Stimulated activated CD4-positive, alpha-beta T cell treated with anti-CD3 and anti-CD28 coated beads, Interleukin-1b, Interleukin-23, amount 100 ng/mL, for 24 hours (primary cell): ENCODE data around the gene ROS1.
"Not testable (repeated sequence)": the region's sequence is repeated elsewhere in the genome, so short reads cannot be mapped to it uniquely, and the experiment has no call there.

Experiments used
- DNase-seq, 4 experiments: peaks; one replicate each; pipeline ENCODE4 v3.0.0-alpha.2; 2020; ENCODE audit warnings: low read depth in 4 of 4, low spot score in 1 of 4

Gene ROS1

GRCh38 chr6:117425431-117426153 is at the start of gene ROS1:
ROS1 (minus strand) TSS chr6:117425942; CDS start chr6:117425656, 286 bp downstream.
- DNase-seq: no peak

- no peak for DNase-seq
These were observed 47.7 kb upstream of the ROS1 start for GRCh38 chr6:117473401-117473800.

- no peak for DNase-seq
These were observed 46.9 kb upstream of the ROS1 start for GRCh38 chr6:117472667-117473066.

GRCh38 chr6:117469791-117470190 is 44.0 kb upstream of the ROS1 start:
- DNase-seq: no peak

GRCh38 chr6:117469356-117469755 is 43.6 kb upstream of the ROS1 start:
- no peak for DNase-seq

- not testable (repeated sequence) for DNase-seq
These were observed 42.8 kb upstream of the ROS1 start for GRCh38 chr6:117468527-117468926.

- no peak for DNase-seq
These were observed 42.1 kb upstream of the ROS1 start for GRCh38 chr6:117467876-117468275.

GRCh38 chr6:117465691-117466090 is 39.9 kb upstream of the ROS1 start:
- no peak for DNase-seq

GRCh38 chr6:117464700-117465099 is 39.0 kb upstream of the ROS1 start:
- no peak for DNase-seq

- DNase-seq: no peak
These were observed 38.3 kb upstream of the ROS1 start for GRCh38 chr6:117463762-117464665.

GRCh38 chr6:117459204-117459944 is 33.6 kb upstream of the ROS1 start:
- no peak for DNase-seq

- no peak for DNase-seq
These were observed 31.3 kb upstream of the ROS1 start for GRCh38 chr6:117456998-117457397.

- no peak for DNase-seq
These were observed 30.5 kb upstream of the ROS1 start for GRCh38 chr6:117456250-117456649.

GRCh38 chr6:117451671-117452070 is 25.9 kb upstream of the ROS1 start:
- DNase-seq: no peak

GRCh38 chr6:117449549-117450439 is 24.1 kb upstream of the ROS1 start:
- peak; percentile 21 to 37 (median 32) for DNase-seq

- DNase-seq: no peak
These were observed 23.2 kb upstream of the ROS1 start for GRCh38 chr6:117448732-117449485.

GRCh38 chr6:117448011-117448410 is 22.3 kb upstream of the ROS1 start:
- DNase-seq: no peak

GRCh38 chr6:117446861-117447260 is 21.1 kb upstream of the ROS1 start:
- DNase-seq: no peak

- DNase-seq: no peak
These were observed 18.9 kb upstream of the ROS1 start for GRCh38 chr6:117444600-117444999.

GRCh38 chr6:117442313-117442712 is 16.6 kb upstream of the ROS1 start:
- DNase-seq: not testable (repeated sequence)
